H9 (cell line): ENCODE results near the gene SLC27A1. TPM values are rescaled to one million over a fixed set of nuclear protein-coding genes. Genes with fewer than 3 reads are reported as not detected.

Experiments used
- DNase-seq: peaks from one replicate; pipeline ENCODE4 v3.0.0-alpha.2; 2017
- H2AFZ ChIP-seq: one replicate; pipeline ENCODE4 v1.6.1; 2013; ENCODE audit warnings: mild to moderate bottlenecking, low read length, control low read depth, moderate library complexity
- H2AK5ac ChIP-seq: 2 replicates; pipeline ENCODE4 v1.6.1; 2013; ENCODE audit warnings: low read length, control low read depth, mixed read lengths; ENCODE audit not compliant: insufficient read length
- H2BK120ac ChIP-seq: one replicate; pipeline ENCODE4 v1.6.1; 2013; ENCODE audit warnings: low read depth, mild to moderate bottlenecking, low read length, control low read depth, inconsistent platforms; ENCODE audit not compliant: poor library complexity, severe bottlenecking
- H2BK12ac ChIP-seq: 2 replicates; pipeline ENCODE4 v1.6.1; 2013; ENCODE audit warnings: low read length, control low read depth, mixed read lengths, low read depth; ENCODE audit not compliant: insufficient read length
- H2BK15ac ChIP-seq: 2 replicates; pipeline ENCODE4 v1.6.1; 2013; ENCODE audit warnings: low read depth, low read length, control low read depth
- H2BK20ac ChIP-seq: one replicate; pipeline ENCODE4 v1.6.1; 2013; ENCODE audit warnings: low read depth, mild to moderate bottlenecking, low read length, control low read depth, inconsistent platforms; ENCODE audit not compliant: poor library complexity, severe bottlenecking
- H2BK5ac ChIP-seq: 2 replicates; pipeline ENCODE4 v1.6.1; 2013; ENCODE audit warnings: low read length, control low read depth, mixed read lengths; ENCODE audit not compliant: insufficient read length
- H3K14ac ChIP-seq: 2 replicates; pipeline ENCODE4 v1.6.1; 2013; ENCODE audit warnings: low read length, control low read depth; ENCODE audit not compliant: insufficient read depth
- H3K18ac ChIP-seq: 2 replicates; pipeline ENCODE4 v1.6.1; 2013; ENCODE audit warnings: low read depth, mild to moderate bottlenecking, mixed read lengths, low read length, control low read depth; ENCODE audit not compliant: insufficient read length
- H3K23ac ChIP-seq: 2 replicates; pipeline ENCODE4 v1.6.1; 2013; ENCODE audit warnings: low read length, control low read depth, mixed read lengths, low read depth; ENCODE audit not compliant: insufficient read length
- H3K23me2 ChIP-seq: 2 replicates; pipeline ENCODE4 v1.6.1; 2013; ENCODE audit warnings: low read depth, mild to moderate bottlenecking, mixed read lengths, low read length, control low read depth; ENCODE audit not compliant: insufficient read length, poor library complexity, severe bottlenecking
- H3K27ac ChIP-seq: 2 replicates; pipeline ENCODE4 v1.5.1; 2013; ENCODE audit warnings: low read length, control low read depth, mixed read lengths, low read depth; ENCODE audit not compliant: insufficient read length
- H3K27me3 ChIP-seq: 2 replicates; pipeline ENCODE4 v1.6.1; 2013; ENCODE audit warnings: low read length, control low read depth, inconsistent platforms; ENCODE audit not compliant: insufficient read depth
- H3K4ac ChIP-seq: 2 replicates; pipeline ENCODE4 v1.6.1; 2013; ENCODE audit warnings: low read depth, mild to moderate bottlenecking, control low read depth, inconsistent platforms, low read length, moderate library complexity
- H3K4me1 ChIP-seq: 2 replicates; pipeline ENCODE4 v1.6.1; 2013; ENCODE audit warnings: low read length, control low read depth, inconsistent platforms; ENCODE audit not compliant: insufficient read depth
- H3K4me2 ChIP-seq: 2 replicates; pipeline ENCODE4 v1.6.1; 2013; ENCODE audit warnings: low read length, control low read depth, mixed read lengths; ENCODE audit not compliant: insufficient read length, insufficient read depth
- H3K56ac ChIP-seq: 2 replicates; pipeline ENCODE4 v1.6.1; 2013; ENCODE audit warnings: low read depth, mild to moderate bottlenecking, mixed read lengths, low read length, control low read depth; ENCODE audit not compliant: insufficient read length
- H3K79me1 ChIP-seq: 2 replicates; pipeline ENCODE4 v1.6.1; 2013; ENCODE audit warnings: low read depth, mild to moderate bottlenecking, moderate library complexity, low read length, control low read depth, inconsistent platforms; ENCODE audit not compliant: insufficient read depth, poor library complexity, severe bottlenecking
- H3K79me2 ChIP-seq: 2 replicates; pipeline ENCODE4 v1.6.1; 2013; ENCODE audit warnings: low read length, control low read depth, inconsistent platforms; ENCODE audit not compliant: insufficient read depth
- H3K9ac ChIP-seq: 2 replicates; pipeline ENCODE4 v1.6.1; 2013; ENCODE audit warnings: low read length, control low read depth, mixed read lengths; ENCODE audit not compliant: insufficient read length; ENCODE audit errors: extremely low read depth
- H3K9me3 ChIP-seq: one replicate; pipeline ENCODE4 v1.6.1; 2013; ENCODE audit warnings: low read depth, low read length, inconsistent platforms; ENCODE audit not compliant: control insufficient read depth
- H3T11ph ChIP-seq: one replicate; pipeline ENCODE4 v1.6.1; 2013; ENCODE audit warnings: mild to moderate bottlenecking, low read length, control low read depth, inconsistent platforms
- H4K20me1 ChIP-seq: one replicate; pipeline ENCODE4 v1.6.1; 2013; ENCODE audit not compliant: control insufficient read depth, insufficient read length, insufficient read depth
- H4K5ac ChIP-seq: 2 replicates; pipeline ENCODE4 v1.6.1; 2013; ENCODE audit warnings: low read depth, mild to moderate bottlenecking, mixed read lengths, low read length, control low read depth; ENCODE audit not compliant: insufficient read length
- H4K8ac ChIP-seq: replicated peaks from 2 replicates; pipeline ENCODE4 v1.6.1; 2013; ENCODE audit warnings: low read length, control low read depth, mixed read lengths, low read depth; ENCODE audit not compliant: insufficient read length
- H4K91ac ChIP-seq: 2 replicates; pipeline ENCODE4 v1.6.1; 2013; ENCODE audit warnings: low read depth, mild to moderate bottlenecking, moderate library complexity, mixed read lengths, low read length, control low read depth; ENCODE audit not compliant: insufficient read length
- H3K27ac Mint-ChIP-seq, 3 experiments: 2 replicates in 2 of 3; 3 replicates in 1 of 3; pipeline ENCODE4 v1.8.0; 2020 to 2021; ENCODE audit warnings: mixed read lengths in 3 of 3, mild to moderate bottlenecking in 1 of 3, moderate library complexity in 1 of 3
- H3K27me3 Mint-ChIP-seq: 2 replicates; pipeline ENCODE4 v1.8.0; 2021; ENCODE audit warnings: low read depth, mild to moderate bottlenecking, moderate library complexity, mixed read lengths
- H3K36me3 Mint-ChIP-seq, 3 experiments: 2 replicates in 2 of 3; 3 replicates in 1 of 3; pipeline ENCODE4 v1.8.0; 2020 to 2021; ENCODE audit warnings: low read depth in 3 of 3, mixed read lengths in 3 of 3; ENCODE audit not compliant: insufficient read depth in 1 of 3
- H3K4me1 Mint-ChIP-seq, 2 experiments: 2 replicates each; pipeline ENCODE4 v1.8.0; 2020; ENCODE audit warnings: mixed read lengths in 2 of 2
- H3K4me3 Mint-ChIP-seq, 2 experiments: 2 replicates in 1 of 2; 3 replicates in 1 of 2; pipeline ENCODE4 v1.8.0; 2020 to 2021; ENCODE audit warnings: mild to moderate bottlenecking in 2 of 2, mixed read lengths in 2 of 2, moderate library complexity in 1 of 2
- H3K9me3 Mint-ChIP-seq, 2 experiments: 2 replicates in 1 of 2; 3 replicates in 1 of 2; pipeline ENCODE4 v1.8.0; 2020; ENCODE audit warnings: mild to moderate bottlenecking in 2 of 2, mixed read lengths in 2 of 2, moderate library complexity in 1 of 2
- CTCF ChIP-seq: fragments of 200-600 bp; sonication (generic); conservative IDR thresholded peaks from 3 replicates; pipeline ENCODE4 v1.8.0; 2021; ENCODE audit warnings: antibody characterized with exemption, mild to moderate bottlenecking
- WGBS: extraction: QIAGEN DNeasy Blood & Tissue Kit; methylation state at CpG from one replicate; pipeline ENCODE4 v1.1.7; 2013; ENCODE audit warnings: missing lambda C conversion rate, low lambda C conversion rate, mixed read lengths; ENCODE audit not compliant: insufficient read length; ENCODE audit errors: extremely low coverage; 5-methylcytosine and 5-hydroxymethylcytosine counted together
- total RNA-seq: library from RNA; stranded (reverse); gene quantifications from 2 replicates; pipeline ENCODE4 v1.2.1, GENCODE V29; 2021

Gene SLC27A1
- total RNA-seq, 1 experiment from 2014 or later: 6.4 TPM

GRCh38 chr19:17554968-17555479 lies 84.7 kb downstream of the SLC27A1 start:
- H3K14ac ChIP-seq: no peak overlapping the region
- Mint-ChIP-seq H3K27me3 (peaks cover 6% of the 10 kb centered on the region), H3K27ac (peak overlapping the region in 1 of 3 experiments; percentile 65; a peak in 1 of 7 replicates), H3K4me3 (peak overlapping the region; percentile 69 to 79), H3K4me1 (peaks cover 12 to 14% of the 10 kb centered on the region in 2 experiments), H3K36me3 (peaks cover 6 to 14% (median 10%) of the 10 kb centered on the region in 3 experiments; a peak in 6 of 7 replicates), H3K9me3 (no peaks in the 10 kb centered on the region)
- H3K27me3 ChIP-seq: no peaks in the 10 kb centered on the region
- no peak overlapping the region for H2BK5ac ChIP-seq
- no peak overlapping the region for H4K8ac ChIP-seq
- no peak overlapping the region for H3K9ac ChIP-seq
- no peak for TF ChIP-seq CTCF
- no peak for DNase-seq
- no CpG with 5 or more reads among the region's 19 CpGs for WGBS
- H3K23ac ChIP-seq: no peak overlapping the region
- no peaks in the 10 kb centered on the region for H3K79me2 ChIP-seq
- no peak overlapping the region for H2AK5ac ChIP-seq
- peaks cover 3% of the 10 kb centered on the region for H4K20me1 ChIP-seq
- no peaks in the 10 kb centered on the region for H3K9me3 ChIP-seq
- no peak overlapping the region for H3K56ac ChIP-seq
- H4K5ac ChIP-seq: no peak overlapping the region
- H3K79me1 ChIP-seq: no peaks in the 10 kb centered on the region
- H3K23me2 ChIP-seq: peaks cover 8% of the 10 kb centered on the region
- H2AFZ ChIP-seq: no peak overlapping the region
- no peak overlapping the region for H3K27ac ChIP-seq
- no peak overlapping the region for H4K91ac ChIP-seq
- H2BK20ac ChIP-seq: no peak overlapping the region
- H3K4me1 ChIP-seq: no peaks in the 10 kb centered on the region; the same call in 1 of the 2 replicates
- no peak overlapping the region for H2BK120ac ChIP-seq
- H2BK12ac ChIP-seq: no peak overlapping the region
- no peak overlapping the region for H3K18ac ChIP-seq
- H2BK15ac ChIP-seq: no peak overlapping the region
- H3K4me2 ChIP-seq: peak overlapping the region; percentile 34
- no peak overlapping the region for H3K4ac ChIP-seq
- H3T11ph ChIP-seq: no peak overlapping the region
